WI38 (cell line): ENCODE data around the gene OR2V1.
"Not testable (repeated sequence)": the region's sequence is repeated elsewhere in the genome, so short reads cannot be mapped to it uniquely, and the experiment has no call there.

ENCODE experiments used
- H3K4me3 ChIP-seq: 2 replicates; pipeline ENCODE4 v1.5.1; 2011; ENCODE audit warnings: low read depth, mild to moderate bottlenecking, control low read depth, low read length
- TF ChIP-seq, protein P1 (sequence below): IDR thresholded peaks from 2 replicates; pipeline ENCODE4 v1.5.1; 2012; ENCODE audit warnings: low read depth, mild to moderate bottlenecking, control low read depth, low read length

OR2V1 gene

DNA sequence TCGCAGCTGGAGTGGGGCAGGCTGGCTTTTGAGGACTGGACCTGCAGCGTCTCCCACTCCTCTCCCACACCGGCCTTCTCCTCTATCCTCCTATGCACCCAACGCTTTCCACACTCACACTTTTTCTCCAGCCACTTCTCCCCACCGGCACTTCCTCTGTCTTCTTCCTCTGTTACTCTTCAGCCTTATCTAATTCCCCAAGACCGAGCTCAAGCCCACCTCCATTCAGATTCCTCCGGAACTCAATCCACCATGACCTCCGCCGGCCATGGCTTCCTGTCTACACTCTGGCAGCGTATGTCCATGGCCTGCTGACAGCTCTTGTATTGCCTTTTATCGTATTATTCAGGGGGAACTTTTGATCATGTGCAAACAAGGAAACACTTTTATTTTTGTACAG lies 545 bp upstream of the OR2V1 start:
- TF ChIP-seq, protein P1, sequence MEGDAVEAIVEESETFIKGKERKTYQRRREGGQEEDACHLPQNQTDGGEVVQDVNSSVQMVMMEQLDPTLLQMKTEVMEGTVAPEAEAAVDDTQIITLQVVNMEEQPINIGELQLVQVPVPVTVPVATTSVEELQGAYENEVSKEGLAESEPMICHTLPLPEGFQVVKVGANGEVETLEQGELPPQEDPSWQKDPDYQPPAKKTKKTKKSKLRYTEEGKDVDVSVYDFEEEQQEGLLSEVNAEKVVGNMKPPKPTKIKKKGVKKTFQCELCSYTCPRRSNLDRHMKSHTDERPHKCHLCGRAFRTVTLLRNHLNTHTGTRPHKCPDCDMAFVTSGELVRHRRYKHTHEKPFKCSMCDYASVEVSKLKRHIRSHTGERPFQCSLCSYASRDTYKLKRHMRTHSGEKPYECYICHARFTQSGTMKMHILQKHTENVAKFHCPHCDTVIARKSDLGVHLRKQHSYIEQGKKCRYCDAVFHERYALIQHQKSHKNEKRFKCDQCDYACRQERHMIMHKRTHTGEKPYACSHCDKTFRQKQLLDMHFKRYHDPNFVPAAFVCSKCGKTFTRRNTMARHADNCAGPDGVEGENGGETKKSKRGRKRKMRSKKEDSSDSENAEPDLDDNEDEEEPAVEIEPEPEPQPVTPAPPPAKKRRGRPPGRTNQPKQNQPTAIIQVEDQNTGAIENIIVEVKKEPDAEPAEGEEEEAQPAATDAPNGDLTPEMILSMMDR, result no peak
- H3K4me3 ChIP-seq, result no peak overlapping the region

DNA sequence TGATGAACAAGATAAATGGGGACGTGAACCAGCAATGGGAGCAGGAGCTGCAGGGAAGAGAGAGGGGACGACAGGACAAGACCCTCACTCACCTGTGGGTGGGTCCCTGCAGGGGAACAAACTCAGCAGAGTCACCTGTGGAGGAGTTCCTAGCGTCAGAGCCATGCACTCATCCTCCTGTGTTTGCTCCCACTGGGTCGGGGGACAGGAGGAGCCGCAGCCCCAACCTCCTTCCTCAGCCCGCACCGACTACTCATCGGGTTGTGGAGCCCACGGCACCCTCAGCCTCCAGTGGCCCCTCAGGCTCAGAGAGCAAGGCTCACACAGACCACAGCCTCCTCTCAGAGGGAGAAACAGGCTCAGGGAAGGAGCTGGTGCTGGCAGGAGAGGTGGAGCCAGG lies 888 bp downstream of the OR2V1 start:
- not testable (repeated sequence) for H3K4me3 ChIP-seq

DNA sequence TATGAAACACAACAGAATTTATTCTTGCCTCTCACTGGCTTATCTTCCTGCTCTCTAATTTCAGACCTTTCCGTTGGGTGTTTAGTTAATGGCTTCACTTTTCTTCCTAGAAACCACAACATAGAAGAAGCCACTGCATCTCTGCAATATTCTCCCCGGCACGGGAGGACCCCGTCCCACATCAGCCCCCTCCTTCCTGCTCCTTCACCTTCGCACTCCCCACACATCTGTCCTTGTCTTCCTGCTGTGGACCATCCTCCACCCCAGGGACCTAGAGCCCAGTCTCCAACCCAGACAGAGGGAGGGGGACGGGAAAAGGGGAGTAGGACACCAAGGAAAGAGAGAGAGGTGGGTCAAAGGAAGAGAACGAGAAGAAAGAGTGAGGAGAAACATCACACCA lies 1.4 kb downstream of the OR2V1 start:
- TF ChIP-seq, protein P1, result no peak
- no peak overlapping the region for H3K4me3 ChIP-seq

DNA sequence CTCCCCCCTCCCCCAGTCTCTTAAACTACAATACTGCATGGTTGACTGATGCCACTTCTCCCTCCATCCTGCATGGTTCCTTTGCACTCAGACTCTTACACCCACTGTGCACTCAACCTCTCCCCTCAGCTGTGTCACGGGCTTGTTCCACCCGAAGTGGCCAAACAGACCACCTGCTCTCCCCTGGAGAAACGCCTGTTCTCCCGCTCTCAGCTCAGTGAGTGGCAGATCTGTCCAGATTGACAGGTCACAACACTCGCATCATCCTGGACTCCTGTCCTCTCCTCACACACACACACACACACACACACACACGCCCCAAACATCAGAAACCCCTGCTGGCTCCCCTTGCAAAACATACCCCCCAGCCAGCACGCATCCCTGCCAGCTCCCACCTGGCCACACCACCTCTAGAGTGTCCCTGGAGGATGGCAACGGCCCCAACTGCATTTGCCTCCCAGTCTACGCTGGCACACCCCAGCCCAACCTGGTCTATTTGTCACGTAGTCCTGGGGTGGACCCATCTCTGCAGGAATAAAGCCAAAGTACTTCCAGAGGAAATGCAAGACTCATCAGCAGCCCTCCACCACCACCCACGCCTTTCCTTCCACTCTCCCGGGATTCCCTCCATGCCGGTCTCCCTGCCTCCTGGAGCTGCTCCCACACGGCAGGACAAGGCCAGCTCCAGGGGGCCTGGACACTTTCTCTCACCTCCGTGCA lies 2.9 kb downstream of the OR2V1 start:
- TF ChIP-seq, protein P1, result no peak
- H3K4me3 ChIP-seq, result no peak overlapping the region

DNA sequence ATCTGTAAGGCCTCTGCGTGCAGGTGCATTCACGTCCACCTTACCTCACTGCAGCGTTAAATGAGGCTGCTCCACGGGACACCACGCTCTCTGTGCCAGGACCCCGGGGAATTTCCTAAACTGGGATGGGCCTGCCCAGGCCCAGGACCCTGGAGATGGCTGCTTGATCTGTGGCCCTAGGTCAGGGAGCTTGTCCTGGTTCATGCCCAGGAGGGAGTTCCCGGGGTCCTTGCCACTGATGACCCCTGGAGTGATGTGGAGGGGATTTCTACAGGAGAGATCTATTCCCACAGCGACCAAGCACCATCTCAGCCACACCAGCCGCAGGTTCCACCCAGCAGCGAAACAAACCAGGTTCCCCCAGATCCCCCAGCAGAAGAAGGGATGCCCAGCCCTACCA lies 3.5 kb downstream of the OR2V1 start:
- H3K4me3 ChIP-seq, result no peak overlapping the region
- TF ChIP-seq, protein P1, result no peak

DNA sequence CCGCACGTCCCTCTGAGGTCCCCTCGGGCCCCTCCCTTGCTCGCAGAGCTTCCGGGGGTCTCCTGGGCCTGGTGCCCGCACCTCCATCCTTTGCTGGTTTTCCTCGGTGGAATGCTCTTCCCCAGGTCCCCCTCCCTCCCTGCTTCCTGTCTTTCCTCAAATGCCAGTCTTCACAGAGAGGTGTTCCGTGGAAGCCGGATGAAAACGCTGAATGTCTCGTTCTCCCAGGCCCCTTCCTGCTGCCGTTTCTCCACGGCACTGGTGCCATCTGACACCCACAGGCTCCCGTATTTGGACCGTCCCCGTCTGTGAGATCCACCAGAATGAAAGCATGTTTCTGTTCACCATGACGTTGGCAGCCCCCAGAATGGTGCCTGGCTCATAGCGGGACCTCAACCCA lies 4.1 kb downstream of the OR2V1 start:
- no peak overlapping the region for H3K4me3 ChIP-seq
- TF ChIP-seq, protein P1, result no peak

DNA sequence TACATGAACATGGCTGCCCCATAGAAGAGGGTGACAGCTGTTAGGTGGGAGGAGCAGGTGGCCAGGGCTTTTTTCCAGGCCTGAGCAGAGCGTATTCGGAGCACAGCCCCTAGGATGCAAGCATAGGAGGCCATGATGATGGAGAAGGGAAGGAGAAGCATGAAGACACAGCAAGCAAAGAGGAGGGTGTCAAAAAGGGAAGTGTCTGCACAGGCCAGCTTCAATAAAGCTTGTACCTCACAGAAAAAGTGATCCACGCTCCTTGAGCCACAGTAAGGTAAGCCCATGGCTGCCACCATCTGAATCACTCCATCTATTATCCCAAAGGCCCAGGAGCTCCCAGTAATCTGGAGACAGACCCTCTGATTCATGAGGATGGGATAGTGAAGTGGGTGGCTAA lies 6.4 kb downstream of the OR2V1 start:
- TF ChIP-seq, protein P1, result no peak

More for the DNA sequence above, 6.4 kb downstream of the OR2V1 start:
- H3K4me3 ChIP-seq, result no peak overlapping the region
